GM23338 (cell line): ENCODE results near the gene ZNF48. TPM values are rescaled to one million over a fixed set of nuclear protein-coding genes. Genes with fewer than 3 reads are reported as not detected.
A peak's percentile ranks its signal among the peaks of the same experiment; 100 is the strongest.

Source experiments
- ATAC-seq: fragments of 200-7000 bp; cut with Tn5 transposase; 3 replicates; pipeline ENCODE4 v1.9.1; 2020
- DNase-seq: peaks from one replicate; pipeline ENCODE4 v3.0.0-alpha.2; 2015; ENCODE audit warnings: low spot score
- H2AFZ ChIP-seq: fragments of 200-600 bp; sonication (generic); 2 replicates; pipeline ENCODE4 v1.8.0; 2016; ENCODE audit warnings: antibody characterized with exemption, mild to moderate bottlenecking, moderate library complexity
- H3F3A ChIP-seq: fragments of 200-600 bp; sonication (generic); replicated peaks from 2 replicates; pipeline ENCODE4 v1.8.0; 2017; ENCODE audit warnings: antibody characterized with exemption, mixed run types, low read depth
- H3K27ac ChIP-seq: fragments of 200-600 bp; sonication (generic); 2 replicates; pipeline ENCODE4 v1.6.1; 2016; ENCODE audit warnings: low read depth
- H3K27me3 ChIP-seq: fragments of 200-600 bp; sonication (generic); 2 replicates; pipeline ENCODE4 v1.8.0; 2016; ENCODE audit warnings: mild to moderate bottlenecking, mixed run types, moderate library complexity; ENCODE audit not compliant: insufficient read depth
- H3K36me3 ChIP-seq: fragments of 200-600 bp; sonication (generic); 2 replicates; pipeline ENCODE4 v1.8.0; 2016; ENCODE audit warnings: mild to moderate bottlenecking; ENCODE audit not compliant: insufficient read depth
- H3K4me1 ChIP-seq: fragments of 200-600 bp; sonication (generic); 2 replicates; pipeline ENCODE4 v1.8.0; 2016; ENCODE audit warnings: mild to moderate bottlenecking, moderate library complexity; ENCODE audit not compliant: insufficient read depth
- H3K4me2 ChIP-seq: fragments of 200-600 bp; sonication (generic); 2 replicates; pipeline ENCODE4 v1.7.1; 2017; ENCODE audit warnings: mixed run types
- H3K4me3 ChIP-seq: fragments of 200-600 bp; sonication (generic); 2 replicates; pipeline ENCODE4 v1.6.1; 2016; ENCODE audit warnings: mixed run types
- H3K79me2 ChIP-seq: fragments of 200-600 bp; sonication (generic); replicated peaks from 2 replicates; pipeline ENCODE4 v1.8.0; 2017; ENCODE audit warnings: mild to moderate bottlenecking; ENCODE audit not compliant: insufficient read depth
- H3K9me2 ChIP-seq: fragments of 200-600 bp; sonication (generic); 2 replicates; pipeline ENCODE4 v1.8.0; 2017; ENCODE audit not compliant: insufficient read depth
- H4K20me1 ChIP-seq: fragments of 200-600 bp; sonication (generic); replicated peaks from 2 replicates; pipeline ENCODE4 v1.8.0; 2017; ENCODE audit warnings: mild to moderate bottlenecking; ENCODE audit not compliant: insufficient read depth
- H3K27ac Mint-ChIP-seq: 2 replicates; pipeline ENCODE4 v1.8.0; 2020; ENCODE audit warnings: inconsistent platforms, mild to moderate bottlenecking, moderate library complexity, mixed read lengths
- H3K27me3 Mint-ChIP-seq: 3 replicates; pipeline ENCODE4 v1.8.0; 2022; ENCODE audit warnings: low read depth, mild to moderate bottlenecking, moderate library complexity, mixed read lengths, inconsistent platforms; ENCODE audit not compliant: insufficient read depth, poor library complexity
- H3K36me3 Mint-ChIP-seq: 3 replicates; pipeline ENCODE4 v1.8.0; 2021; ENCODE audit warnings: low read depth, mild to moderate bottlenecking, inconsistent platforms, moderate library complexity, mixed read lengths
- H3K4me1 Mint-ChIP-seq: 3 replicates; pipeline ENCODE4 v1.8.0; 2020; ENCODE audit warnings: mild to moderate bottlenecking, inconsistent platforms, mixed read lengths
- H3K4me3 Mint-ChIP-seq: 3 replicates; pipeline ENCODE4 v1.8.0; 2021; ENCODE audit warnings: moderate library complexity, mild to moderate bottlenecking, inconsistent platforms, mixed read lengths
- H3K9me3 Mint-ChIP-seq: 3 replicates; pipeline ENCODE4 v1.8.0; 2020; ENCODE audit warnings: moderate library complexity, mild to moderate bottlenecking, inconsistent platforms, mixed read lengths
- POLR2AphosphoS5 ChIP-seq: IDR thresholded peaks from 2 replicates; pipeline ENCODE4 v1.6.1; 2016; ENCODE audit warnings: antibody characterized with exemption, low read depth
- ZNF114 ChIP-seq: fragments of 250-450 bp; sonication (Bioruptor Pico); IDR thresholded peaks from 2 replicates; pipeline ENCODE4 v1.5.0; 2020; ENCODE audit warnings: mild to moderate bottlenecking, moderate library complexity
- polyA plus RNA-seq: library from polyadenylated mRNA; unstranded; fragments of >200 nt; fragmentation: Nextera tagmentation; extraction: Ambion mirVana; gene quantifications from 2 replicates; pipeline ENCODE4 v1.2.1, GENCODE V29; 2016
- total RNA-seq: library from RNA; depleted of rRNA; stranded (reverse); fragments of >200 nt; shearing (Covaris generic); gene quantifications from 2 replicates; pipeline ENCODE4 v1.2.3, GENCODE V29; 2014
- TF ChIP-seq, protein P1 (sequence below): IDR thresholded peaks from one replicate; pipeline ENCODE4 v1.6.1; 2018; ENCODE audit warnings: antibody characterized with exemption; ENCODE audit not compliant: unreplicated experiment
- TF ChIP-seq, protein P2 (sequence below): fragments of 250-450 bp; sonication (Bioruptor Pico); IDR thresholded peaks from 2 replicates; pipeline ENCODE4 v1.5.0; 2020; ENCODE audit warnings: mild to moderate bottlenecking, moderate library complexity

Gene ZNF48
- total and polyA plus RNA-seq, 2 experiments from 2014 or later, result 4.8 to 44.3 TPM

DNA sequence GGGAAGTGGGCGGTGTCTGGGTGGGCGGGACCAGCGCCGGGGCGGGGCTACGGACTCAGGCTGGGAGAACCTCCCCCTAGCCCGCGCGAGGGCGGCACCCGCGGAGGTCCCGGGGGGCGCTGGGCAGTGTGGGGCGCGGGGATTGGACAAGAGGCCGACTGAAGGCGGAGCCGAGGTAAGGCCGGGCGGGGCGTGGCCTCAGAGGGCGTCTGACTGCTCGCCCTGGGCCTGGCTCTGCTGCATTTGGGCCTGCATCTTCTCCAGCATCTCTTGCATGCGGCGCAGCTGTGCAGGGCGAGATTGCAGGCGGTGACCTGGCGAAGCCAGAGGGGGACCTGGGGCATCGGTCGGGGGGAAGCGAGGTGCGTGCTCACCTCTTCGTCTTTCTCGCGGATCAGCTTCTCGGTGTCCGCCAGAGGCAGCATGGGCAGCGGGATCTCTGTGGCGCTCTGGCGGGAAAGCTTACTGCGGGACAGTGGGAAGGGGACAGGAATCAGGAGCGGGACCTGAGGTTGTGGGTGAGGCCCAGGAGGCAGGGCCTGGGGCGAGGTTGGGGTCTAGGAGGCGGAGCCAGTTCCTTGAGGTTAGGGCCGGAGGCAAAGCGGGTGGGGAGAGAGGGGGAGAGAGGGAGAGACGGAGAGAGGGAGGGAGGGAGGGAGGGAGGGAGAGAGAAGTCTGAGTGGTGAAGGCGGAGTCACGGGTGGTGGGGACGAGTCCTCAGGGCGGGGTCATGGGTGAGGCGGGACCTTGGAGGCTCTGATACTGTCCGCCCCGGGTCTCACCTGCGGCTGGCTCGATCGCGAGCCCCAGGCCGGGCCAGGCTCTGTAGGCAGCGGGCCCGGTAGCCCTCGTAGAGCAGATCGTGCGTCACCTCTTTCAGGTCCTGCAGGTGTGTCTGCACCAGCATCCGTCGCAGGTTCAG, 16.7 kb upstream of the ZNF48 start:
- Histone ChIP-seq H3K79me2 (0 out of 2 replicates have a peak, but pooled peaks cover 4% of the 10 kb centered on the region), H3K9me2 (no peaks in the 10 kb centered on the region), H3K27me3 (no peaks in the 10 kb centered on the region), H4K20me1 (no peaks in the 10 kb centered on the region), H2AFZ (peak overlapping the region; percentile 97), H3K27ac (peak overlapping the region; percentile 100), H3F3A (peaks cover 24% of the 10 kb centered on the region), H3K4me1 (peaks cover 11% of the 10 kb centered on the region), H3K4me3 (peak overlapping the region; percentile 94), H3K4me2 (peak overlapping the region; percentile 99), H3K36me3 (no peaks in the 10 kb centered on the region)
- Mint-ChIP-seq H3K9me3 (no peaks in the 10 kb centered on the region; the same call in none of the 3 replicates), H3K4me3 (peak overlapping the region; percentile 93), H3K4me1 (peaks cover 24% of the 10 kb centered on the region), H3K36me3 (peaks cover 3% of the 10 kb centered on the region; the same call in 2 of the 3 replicates), H3K27me3 (peaks cover 26% of the 10 kb centered on the region), H3K27ac (peak overlapping the region; percentile 100)
- peak; percentile 84 for ATAC-seq
- peak; percentile 100 for DNase-seq
- peak; percentile 89 for TF ChIP-seq POLR2AphosphoS5
- TF ChIP-seq, protein P1, sequence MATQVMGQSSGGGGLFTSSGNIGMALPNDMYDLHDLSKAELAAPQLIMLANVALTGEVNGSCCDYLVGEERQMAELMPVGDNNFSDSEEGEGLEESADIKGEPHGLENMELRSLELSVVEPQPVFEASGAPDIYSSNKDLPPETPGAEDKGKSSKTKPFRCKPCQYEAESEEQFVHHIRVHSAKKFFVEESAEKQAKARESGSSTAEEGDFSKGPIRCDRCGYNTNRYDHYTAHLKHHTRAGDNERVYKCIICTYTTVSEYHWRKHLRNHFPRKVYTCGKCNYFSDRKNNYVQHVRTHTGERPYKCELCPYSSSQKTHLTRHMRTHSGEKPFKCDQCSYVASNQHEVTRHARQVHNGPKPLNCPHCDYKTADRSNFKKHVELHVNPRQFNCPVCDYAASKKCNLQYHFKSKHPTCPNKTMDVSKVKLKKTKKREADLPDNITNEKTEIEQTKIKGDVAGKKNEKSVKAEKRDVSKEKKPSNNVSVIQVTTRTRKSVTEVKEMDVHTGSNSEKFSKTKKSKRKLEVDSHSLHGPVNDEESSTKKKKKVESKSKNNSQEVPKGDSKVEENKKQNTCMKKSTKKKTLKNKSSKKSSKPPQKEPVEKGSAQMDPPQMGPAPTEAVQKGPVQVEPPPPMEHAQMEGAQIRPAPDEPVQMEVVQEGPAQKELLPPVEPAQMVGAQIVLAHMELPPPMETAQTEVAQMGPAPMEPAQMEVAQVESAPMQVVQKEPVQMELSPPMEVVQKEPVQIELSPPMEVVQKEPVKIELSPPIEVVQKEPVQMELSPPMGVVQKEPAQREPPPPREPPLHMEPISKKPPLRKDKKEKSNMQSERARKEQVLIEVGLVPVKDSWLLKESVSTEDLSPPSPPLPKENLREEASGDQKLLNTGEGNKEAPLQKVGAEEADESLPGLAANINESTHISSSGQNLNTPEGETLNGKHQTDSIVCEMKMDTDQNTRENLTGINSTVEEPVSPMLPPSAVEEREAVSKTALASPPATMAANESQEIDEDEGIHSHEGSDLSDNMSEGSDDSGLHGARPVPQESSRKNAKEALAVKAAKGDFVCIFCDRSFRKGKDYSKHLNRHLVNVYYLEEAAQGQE, result no peak

DNA sequence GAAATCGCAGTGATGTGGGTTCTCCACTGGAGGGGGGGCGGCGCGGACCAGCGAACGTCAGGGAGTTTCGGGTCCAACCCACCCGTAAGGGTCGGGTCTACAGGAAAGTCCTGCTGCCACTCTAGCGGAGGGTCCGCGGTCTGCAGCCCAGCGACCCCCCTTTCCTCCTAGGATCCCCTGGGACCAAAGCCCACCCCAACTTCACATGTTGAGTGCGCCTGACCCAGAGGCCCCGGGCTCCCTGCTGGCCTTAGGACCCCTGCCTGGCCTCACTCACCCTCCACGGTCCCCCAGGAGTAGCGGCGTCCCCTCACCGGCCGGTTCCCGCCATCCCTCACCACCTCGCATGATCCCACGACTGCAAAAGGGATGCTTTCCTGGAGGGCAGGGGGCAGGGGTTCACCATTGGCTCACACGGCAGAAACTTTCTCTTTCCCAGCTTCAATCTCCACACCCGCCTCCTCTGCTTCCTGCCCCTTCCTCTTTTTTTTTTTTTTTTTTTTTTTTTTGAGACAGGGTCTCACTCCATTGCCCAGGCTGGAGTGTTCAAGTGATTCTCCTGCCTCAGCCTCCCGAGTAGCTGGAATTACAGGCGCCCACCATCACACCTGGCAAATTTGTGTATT, 15.9 kb upstream of the ZNF48 start:
- DNase-seq, result no peak
- H4K20me1 ChIP-seq, result no peaks in the 10 kb centered on the region
- H3K4me1 Mint-ChIP-seq, result peaks cover 24% of the 10 kb centered on the region
- H3K36me3 ChIP-seq, result no peaks in the 10 kb centered on the region
- H3K79me2 ChIP-seq, result 0 out of 2 replicates have a peak, but pooled peaks cover 4% of the 10 kb centered on the region
- H3F3A ChIP-seq, result peaks cover 24% of the 10 kb centered on the region
- ATAC-seq, result no peak
- no peaks in the 10 kb centered on the region; the same call in none of the 3 replicates for H3K9me3 Mint-ChIP-seq
- no peak overlapping the region for H3K27ac ChIP-seq
- H3K4me3 ChIP-seq, result peak overlapping the region; percentile 94
- H3K36me3 Mint-ChIP-seq, result peaks cover 3% of the 10 kb centered on the region; the same call in 2 of the 3 replicates
- peak overlapping the region; percentile 99 for H3K4me2 ChIP-seq
- peak overlapping the region; percentile 93 for H3K4me3 Mint-ChIP-seq
- peaks cover 11% of the 10 kb centered on the region for H3K4me1 ChIP-seq
- H3K9me2 ChIP-seq, result no peaks in the 10 kb centered on the region
- peaks cover 26% of the 10 kb centered on the region for H3K27me3 Mint-ChIP-seq
- no peaks in the 10 kb centered on the region for H3K27me3 ChIP-seq
- no peak overlapping the region; the same call in 1 of the 2 replicates for H3K27ac Mint-ChIP-seq
- H2AFZ ChIP-seq, result peak overlapping the region; percentile 84
- TF ChIP-seq POLR2AphosphoS5 (no peak), ZNF114 (CRISPR knock-in tag) (no peak)
- TF ChIP-seq, protein P1, result no peak
- TF ChIP-seq, protein P2, sequence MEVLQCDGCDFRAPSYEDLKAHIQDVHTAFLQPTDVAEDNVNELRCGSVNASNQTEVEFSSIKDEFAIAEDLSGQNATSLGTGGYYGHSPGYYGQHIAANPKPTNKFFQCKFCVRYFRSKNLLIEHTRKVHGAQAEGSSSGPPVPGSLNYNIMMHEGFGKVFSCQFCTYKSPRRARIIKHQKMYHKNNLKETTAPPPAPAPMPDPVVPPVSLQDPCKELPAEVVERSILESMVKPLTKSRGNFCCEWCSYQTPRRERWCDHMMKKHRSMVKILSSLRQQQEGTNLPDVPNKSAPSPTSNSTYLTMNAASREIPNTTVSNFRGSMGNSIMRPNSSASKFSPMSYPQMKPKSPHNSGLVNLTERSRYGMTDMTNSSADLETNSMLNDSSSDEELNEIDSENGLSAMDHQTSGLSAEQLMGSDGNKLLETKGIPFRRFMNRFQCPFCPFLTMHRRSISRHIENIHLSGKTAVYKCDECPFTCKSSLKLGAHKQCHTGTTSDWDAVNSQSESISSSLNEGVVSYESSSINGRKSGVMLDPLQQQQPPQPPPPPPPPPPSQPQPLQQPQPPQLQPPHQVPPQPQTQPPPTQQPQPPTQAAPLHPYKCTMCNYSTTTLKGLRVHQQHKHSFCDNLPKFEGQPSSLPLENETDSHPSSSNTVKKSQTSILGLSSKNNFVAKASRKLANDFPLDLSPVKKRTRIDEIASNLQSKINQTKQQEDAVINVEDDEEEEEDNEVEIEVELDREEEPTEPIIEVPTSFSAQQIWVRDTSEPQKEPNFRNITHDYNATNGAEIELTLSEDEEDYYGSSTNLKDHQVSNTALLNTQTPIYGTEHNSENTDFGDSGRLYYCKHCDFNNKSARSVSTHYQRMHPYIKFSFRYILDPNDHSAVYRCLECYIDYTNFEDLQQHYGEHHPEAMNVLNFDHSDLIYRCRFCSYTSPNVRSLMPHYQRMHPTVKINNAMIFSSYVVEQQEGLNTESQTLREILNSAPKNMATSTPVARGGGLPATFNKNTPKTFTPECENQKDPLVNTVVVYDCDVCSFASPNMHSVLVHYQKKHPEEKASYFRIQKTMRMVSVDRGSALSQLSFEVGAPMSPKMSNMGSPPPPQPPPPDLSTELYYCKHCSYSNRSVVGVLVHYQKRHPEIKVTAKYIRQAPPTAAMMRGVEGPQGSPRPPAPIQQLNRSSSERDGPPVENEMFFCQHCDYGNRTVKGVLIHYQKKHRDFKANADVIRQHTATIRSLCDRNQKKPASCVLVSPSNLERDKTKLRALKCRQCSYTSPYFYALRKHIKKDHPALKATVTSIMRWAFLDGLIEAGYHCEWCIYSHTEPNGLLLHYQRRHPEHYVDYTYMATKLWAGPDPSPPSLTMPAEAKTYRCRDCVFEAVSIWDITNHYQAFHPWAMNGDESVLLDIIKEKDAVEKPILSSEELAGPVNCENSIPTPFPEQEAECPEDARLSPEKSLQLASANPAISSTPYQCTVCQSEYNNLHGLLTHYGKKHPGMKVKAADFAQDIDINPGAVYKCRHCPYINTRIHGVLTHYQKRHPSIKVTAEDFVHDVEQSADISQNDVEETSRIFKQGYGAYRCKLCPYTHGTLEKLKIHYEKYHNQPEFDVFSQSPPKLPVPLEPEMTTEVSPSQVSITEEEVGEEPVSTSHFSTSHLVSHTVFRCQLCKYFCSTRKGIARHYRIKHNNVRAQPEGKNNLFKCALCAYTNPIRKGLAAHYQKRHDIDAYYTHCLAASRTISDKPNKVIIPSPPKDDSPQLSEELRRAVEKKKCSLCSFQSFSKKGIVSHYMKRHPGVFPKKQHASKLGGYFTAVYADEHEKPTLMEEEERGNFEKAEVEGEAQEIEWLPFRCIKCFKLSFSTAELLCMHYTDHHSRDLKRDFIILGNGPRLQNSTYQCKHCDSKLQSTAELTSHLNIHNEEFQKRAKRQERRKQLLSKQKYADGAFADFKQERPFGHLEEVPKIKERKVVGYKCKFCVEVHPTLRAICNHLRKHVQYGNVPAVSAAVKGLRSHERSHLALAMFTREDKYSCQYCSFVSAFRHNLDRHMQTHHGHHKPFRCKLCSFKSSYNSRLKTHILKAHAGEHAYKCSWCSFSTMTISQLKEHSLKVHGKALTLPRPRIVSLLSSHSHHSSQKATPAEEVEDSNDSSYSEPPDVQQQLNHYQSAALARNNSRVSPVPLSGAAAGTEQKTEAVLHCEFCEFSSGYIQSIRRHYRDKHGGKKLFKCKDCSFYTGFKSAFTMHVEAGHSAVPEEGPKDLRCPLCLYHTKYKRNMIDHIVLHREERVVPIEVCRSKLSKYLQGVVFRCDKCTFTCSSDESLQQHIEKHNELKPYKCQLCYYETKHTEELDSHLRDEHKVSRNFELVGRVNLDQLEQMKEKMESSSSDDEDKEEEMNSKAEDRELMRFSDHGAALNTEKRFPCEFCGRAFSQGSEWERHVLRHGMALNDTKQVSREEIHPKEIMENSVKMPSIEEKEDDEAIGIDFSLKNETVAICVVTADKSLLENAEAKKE, result no peak
